Fibroblast of mammary gland (primary cell): ENCODE data around the gene EXOC6B.

Experiments
- DNase-seq: peaks from one replicate; pipeline ENCODE4 v3.0.0-alpha.2; 2010; ENCODE audit warnings: low read depth
- H3K4me3 ChIP-seq: 2 replicates; pipeline ENCODE4 v1.5.1; 2011; ENCODE audit warnings: low read depth, mild to moderate bottlenecking, low read length, moderate library complexity; ENCODE audit not compliant: control insufficient read depth
- CTCF ChIP-seq: conservative IDR thresholded peaks from 2 replicates; pipeline ENCODE4 v1.5.1; 2011; ENCODE audit warnings: low read depth, low read length, inconsistent platforms; ENCODE audit not compliant: control insufficient read depth, insufficient read depth

EXOC6B gene

GRCh38 chr2:72785517-72785916 is 40.3 kb downstream of the EXOC6B start:
- no peak for DNase-seq
- H3K4me3 ChIP-seq = no peak overlapping the region
- no peak for TF ChIP-seq CTCF

GRCh38 chr2:72782520-72782919 is 43.3 kb downstream of the EXOC6B start:
- no peak overlapping the region for H3K4me3 ChIP-seq
- no peak for DNase-seq
- TF ChIP-seq CTCF = no peak

GRCh38 chr2:72781480-72781879 is 44.4 kb downstream of the EXOC6B start:
- TF ChIP-seq CTCF = no peak
- H3K4me3 ChIP-seq = no peak overlapping the region
- peak; percentile 21 for DNase-seq

GRCh38 chr2:72780477-72780876 is 45.4 kb downstream of the EXOC6B start:
- DNase-seq = peak; percentile 60

GRCh38 chr2:72779495-72779894 is 46.3 kb downstream of the EXOC6B start:
- TF ChIP-seq CTCF = no peak
- H3K4me3 ChIP-seq = no peak overlapping the region
- DNase-seq = no peak

More at GRCh38 chr2:72780477-72780876, 45.4 kb downstream of the EXOC6B start:
- TF ChIP-seq CTCF = no peak
- H3K4me3 ChIP-seq = no peak overlapping the region

- H3K4me3 ChIP-seq = no peak overlapping the region
- peak; percentile 74 for DNase-seq
- no peak for TF ChIP-seq CTCF
These were observed 47.4 kb downstream of the EXOC6B start for GRCh38 chr2:72778410-72778809.

GRCh38 chr2:72770879-72771461 is 54.9 kb downstream of the EXOC6B start:
- H3K4me3 ChIP-seq = no peak overlapping the region
- peak; percentile 76 for DNase-seq
- peak; percentile 88 for TF ChIP-seq CTCF
